Measurements from ENCODE around the gene GSN.

GSN gene

DNA sequence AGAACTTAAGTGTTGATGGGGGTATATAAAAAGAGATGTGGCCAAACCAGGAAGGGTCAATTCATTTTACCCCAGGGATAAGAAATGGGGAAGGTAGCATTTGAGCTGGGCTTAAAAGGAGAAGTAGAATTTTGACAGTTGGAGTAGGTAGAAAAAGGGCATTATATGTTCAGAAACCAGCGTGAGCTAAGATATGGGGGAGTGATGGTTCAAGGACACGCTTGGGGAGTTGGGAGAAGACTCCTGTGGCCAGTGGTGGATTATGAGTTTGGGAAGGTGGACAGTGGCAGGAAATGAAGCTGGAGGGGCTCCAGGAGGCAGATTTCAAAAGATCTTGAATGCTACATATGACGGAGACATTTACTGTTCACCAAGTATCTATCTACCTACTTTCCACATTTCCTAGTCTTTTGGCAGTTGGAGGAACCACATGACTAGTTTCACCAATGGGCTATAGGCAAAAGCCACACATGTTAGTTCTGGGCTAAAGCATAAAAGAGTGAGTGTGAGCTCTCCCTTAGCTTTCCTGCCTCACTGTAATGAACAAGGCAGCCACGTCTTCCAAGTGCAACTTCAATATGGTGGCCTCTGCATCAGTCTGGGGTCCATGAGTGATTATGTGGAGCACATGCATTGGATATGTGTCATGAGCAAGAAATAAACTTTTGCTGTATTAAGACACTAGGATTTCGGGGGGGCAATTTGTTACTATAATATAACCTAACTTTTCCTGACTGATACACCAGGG is 15.7 kb upstream of the GSN start:
- Histone ChIP-seq H3K27me3 (ENCODE audit: control insufficient read depth, insufficient read depth, low read length) (no peaks in the 10 kb centered on the region), H3K4me2 (ENCODE audit: low read length) (no peak overlapping the region), H3K9me3 (replicated peaks; ENCODE audit: low read length) (no peaks in the 10 kb centered on the region), H3K36me3 (ENCODE audit: insufficient read depth, low read length) (no peaks in the 10 kb centered on the region), H3K4me1 (ENCODE audit: control insufficient read depth, insufficient read depth, low read length) (peaks cover 7% of the 10 kb centered on the region), H3K9ac (ENCODE audit: low read depth, low read length) (no peak overlapping the region), H3K4me3 (ENCODE audit: low read length) (no peak overlapping the region)

- Histone ChIP-seq H3K9ac (ENCODE audit: low read depth, low read length) (no peak overlapping the region), H3K36me3 (ENCODE audit: insufficient read depth, low read length) (no peaks in the 10 kb centered on the region), H3K27me3 (ENCODE audit: control insufficient read depth, insufficient read depth, low read length) (no peaks in the 10 kb centered on the region), H3K4me1 (ENCODE audit: control insufficient read depth, insufficient read depth, low read length) (peaks cover 8% of the 10 kb centered on the region), H3K4me2 (ENCODE audit: low read length) (no peak overlapping the region), H3K9me3 (replicated peaks; ENCODE audit: low read length) (no peaks in the 10 kb centered on the region), H3K4me3 (ENCODE audit: low read length) (no peak overlapping the region)
Observed at GRCh38 chr9:121253162-121253561, 14.8 kb upstream of the GSN start.

- Histone ChIP-seq H3K4me1 (ENCODE audit: control insufficient read depth, insufficient read depth, low read length) (peaks cover 15% of the 10 kb centered on the region), H3K27me3 (ENCODE audit: control insufficient read depth, insufficient read depth, low read length) (no peaks in the 10 kb centered on the region), H3K4me2 (ENCODE audit: low read length) (no peak overlapping the region), H3K4me3 (ENCODE audit: low read length) (no peak overlapping the region), H3K9ac (ENCODE audit: low read depth, low read length) (no peak overlapping the region), H3K9me3 (replicated peaks; ENCODE audit: low read length) (no peaks in the 10 kb centered on the region), H3K36me3 (ENCODE audit: insufficient read depth, low read length) (no peaks in the 10 kb centered on the region)
Observed at GRCh38 chr9:121253821-121254501, 14.0 kb upstream of the GSN start.

DNA sequence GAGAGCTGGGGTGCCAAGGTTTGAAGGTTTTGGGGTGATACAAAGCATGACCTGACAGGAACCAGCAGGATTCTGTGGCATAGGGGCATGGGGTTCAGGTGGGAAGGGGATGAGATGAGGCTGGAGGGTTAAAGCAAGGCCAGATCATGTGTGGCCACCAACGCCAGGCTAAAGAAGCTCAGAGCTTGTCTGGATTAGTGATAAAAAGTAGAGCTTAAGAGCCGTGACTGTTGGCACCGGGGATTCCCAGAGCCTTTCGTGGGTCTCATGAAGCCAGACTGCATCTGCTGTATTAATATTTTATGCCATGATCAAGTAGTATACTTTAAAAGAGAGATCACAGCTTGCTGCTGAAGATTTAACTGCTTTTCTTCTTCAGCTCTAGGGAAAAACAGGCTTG is 8.5 kb upstream of the GSN start:
- H3K36me3 ChIP-seq (ENCODE audit: insufficient read depth, low read length), result no peaks in the 10 kb centered on the region
- H3K4me1 ChIP-seq (ENCODE audit: control insufficient read depth, insufficient read depth, low read length), result peaks cover 46% of the 10 kb centered on the region
- H3K9me3 ChIP-seq (replicated peaks; ENCODE audit: low read length), result no peaks in the 10 kb centered on the region
- no peak overlapping the region for H3K9ac ChIP-seq (ENCODE audit: low read depth, low read length)
- H3K4me3 ChIP-seq (ENCODE audit: low read length), result no peak overlapping the region
- H3K27me3 ChIP-seq (ENCODE audit: control insufficient read depth, insufficient read depth, low read length), result no peaks in the 10 kb centered on the region
- no peak overlapping the region for H3K4me2 ChIP-seq (ENCODE audit: low read length)

DNA sequence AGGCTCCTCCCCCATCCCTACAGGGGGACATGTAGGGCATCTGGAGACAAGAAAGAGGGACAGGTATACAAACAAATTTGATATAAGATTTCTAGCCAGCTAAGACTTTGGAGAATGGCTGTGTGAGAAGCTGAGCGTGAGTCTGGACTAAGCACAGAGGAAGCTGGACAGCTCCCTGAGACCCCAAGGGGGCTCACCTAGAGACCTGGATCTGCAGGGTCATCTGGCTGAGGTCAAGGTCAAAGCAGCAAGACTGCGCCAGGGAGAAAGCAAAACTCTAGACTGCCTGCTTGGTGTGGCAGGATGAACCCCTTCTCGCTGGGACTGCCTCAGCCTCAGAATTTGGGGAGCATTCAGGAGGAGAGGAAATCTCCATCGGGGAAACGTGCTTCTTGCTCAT is 8.0 kb upstream of the GSN start:
- Histone ChIP-seq H3K36me3 (ENCODE audit: insufficient read depth, low read length) (no peaks in the 10 kb centered on the region), H3K4me2 (ENCODE audit: low read length) (no peak overlapping the region), H3K4me1 (ENCODE audit: control insufficient read depth, insufficient read depth, low read length) (peaks cover 46% of the 10 kb centered on the region), H3K9me3 (replicated peaks; ENCODE audit: low read length) (no peaks in the 10 kb centered on the region), H3K9ac (ENCODE audit: low read depth, low read length) (no peak overlapping the region), H3K27me3 (ENCODE audit: control insufficient read depth, insufficient read depth, low read length) (no peaks in the 10 kb centered on the region), H3K4me3 (ENCODE audit: low read length) (no peak overlapping the region)

DNA sequence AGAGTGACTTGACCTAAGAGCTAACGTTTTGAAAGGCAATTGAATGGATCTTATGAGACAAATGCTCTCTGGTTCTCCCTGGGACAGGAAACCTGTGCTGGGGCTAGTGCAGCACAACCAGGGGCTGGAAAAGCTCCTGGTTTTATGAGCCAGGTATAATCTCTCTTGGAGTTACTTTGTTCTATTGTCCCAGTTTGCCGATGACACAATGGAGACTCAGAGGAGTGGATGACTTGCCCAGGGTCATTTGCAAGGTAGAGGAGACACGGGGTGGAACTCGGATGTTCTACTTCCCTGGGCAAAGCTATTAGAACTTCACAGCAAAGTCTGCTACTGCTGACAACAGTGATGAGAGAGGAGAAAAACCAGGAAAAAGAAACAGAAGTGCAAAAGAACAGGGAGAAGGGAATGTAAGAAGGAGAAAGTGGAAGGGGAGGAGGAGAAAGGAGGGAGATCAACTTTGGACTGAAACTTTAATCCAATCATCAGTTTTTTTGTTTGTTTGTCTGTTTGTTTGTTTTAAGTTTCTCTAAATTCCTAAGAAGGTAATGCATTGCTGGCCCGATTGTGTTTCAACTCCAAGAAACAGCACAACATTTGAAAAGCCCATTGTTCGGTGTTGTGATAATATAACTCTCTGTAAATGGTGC is 7.4 kb upstream of the GSN start:
- H3K27me3 ChIP-seq (ENCODE audit: control insufficient read depth, insufficient read depth, low read length), result no peaks in the 10 kb centered on the region
- no peaks in the 10 kb centered on the region for H3K36me3 ChIP-seq (ENCODE audit: insufficient read depth, low read length)
- no peaks in the 10 kb centered on the region for H3K9me3 ChIP-seq (replicated peaks; ENCODE audit: low read length)
- H3K4me2 ChIP-seq (ENCODE audit: low read length), result peak overlapping the region; percentile 55
- H3K4me1 ChIP-seq (ENCODE audit: control insufficient read depth, insufficient read depth, low read length), result peaks cover 46% of the 10 kb centered on the region
- no peak overlapping the region for H3K9ac ChIP-seq (ENCODE audit: low read depth, low read length)
- no peak overlapping the region for H3K4me3 ChIP-seq (ENCODE audit: low read length)

GRCh38 chr9:121261107-121261460 is 6.9 kb upstream of the GSN start:
- peak overlapping the region; percentile 35 for H3K9ac ChIP-seq (ENCODE audit: low read depth, low read length)
- peaks cover 46% of the 10 kb centered on the region for H3K4me1 ChIP-seq (ENCODE audit: control insufficient read depth, insufficient read depth, low read length)
- no peaks in the 10 kb centered on the region for H3K36me3 ChIP-seq (ENCODE audit: insufficient read depth, low read length)
- no peaks in the 10 kb centered on the region for H3K9me3 ChIP-seq (replicated peaks; ENCODE audit: low read length)
- no peaks in the 10 kb centered on the region for H3K27me3 ChIP-seq (ENCODE audit: control insufficient read depth, insufficient read depth, low read length)
- H3K4me2 ChIP-seq (ENCODE audit: low read length), result peak overlapping the region; percentile 55
- H3K4me3 ChIP-seq (ENCODE audit: low read length), result no peak overlapping the region

- Histone ChIP-seq H3K4me2 (ENCODE audit: low read length) (peak overlapping the region; percentile 55), H3K4me3 (ENCODE audit: low read length) (no peak overlapping the region), H3K9ac (ENCODE audit: low read depth, low read length) (peak overlapping the region; percentile 7), H3K9me3 (replicated peaks; ENCODE audit: low read length) (no peaks in the 10 kb centered on the region), H3K27me3 (ENCODE audit: control insufficient read depth, insufficient read depth, low read length) (no peaks in the 10 kb centered on the region), H3K36me3 (ENCODE audit: insufficient read depth, low read length) (no peaks in the 10 kb centered on the region), H3K4me1 (ENCODE audit: control insufficient read depth, insufficient read depth, low read length) (peaks cover 46% of the 10 kb centered on the region)
Observed at GRCh38 chr9:121261755-121262154, 6.2 kb upstream of the GSN start.

DNA sequence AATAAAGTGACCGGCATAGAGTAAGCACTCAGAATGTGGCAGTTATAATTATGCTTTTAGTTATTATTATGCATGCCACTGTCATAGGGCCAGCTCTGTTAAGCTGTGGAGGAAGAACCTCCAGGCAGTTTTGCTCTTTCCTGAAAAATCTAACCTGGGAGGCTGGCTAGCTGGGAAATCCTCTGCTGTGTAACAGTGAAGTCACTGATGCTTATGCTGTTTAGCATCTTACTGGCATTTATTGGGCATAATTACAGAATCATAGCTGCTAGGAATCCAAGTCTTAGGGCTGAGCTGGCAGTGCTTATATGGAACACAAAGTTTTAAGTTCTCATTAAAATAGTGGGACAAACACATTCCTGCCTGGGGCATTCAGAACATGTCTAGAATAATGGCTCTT is 5.5 kb upstream of the GSN start:
- Histone ChIP-seq H3K9ac (ENCODE audit: low read depth, low read length) (no peak overlapping the region), H3K36me3 (ENCODE audit: insufficient read depth, low read length) (no peaks in the 10 kb centered on the region), H3K4me3 (ENCODE audit: low read length) (no peak overlapping the region), H3K27me3 (ENCODE audit: control insufficient read depth, insufficient read depth, low read length) (no peaks in the 10 kb centered on the region), H3K4me1 (ENCODE audit: control insufficient read depth, insufficient read depth, low read length) (peaks cover 46% of the 10 kb centered on the region), H3K9me3 (replicated peaks; ENCODE audit: low read length) (no peaks in the 10 kb centered on the region), H3K4me2 (ENCODE audit: low read length) (no peak overlapping the region)

- no peak overlapping the region for H3K4me2 ChIP-seq (ENCODE audit: low read length)
- H3K9ac ChIP-seq (ENCODE audit: low read depth, low read length), result no peak overlapping the region
- H3K4me1 ChIP-seq (ENCODE audit: control insufficient read depth, insufficient read depth, low read length), result peaks cover 47% of the 10 kb centered on the region
- H3K4me3 ChIP-seq (ENCODE audit: low read length), result no peak overlapping the region
- no peaks in the 10 kb centered on the region for H3K27me3 ChIP-seq (ENCODE audit: control insufficient read depth, insufficient read depth, low read length)
- H3K9me3 ChIP-seq (replicated peaks; ENCODE audit: low read length), result no peaks in the 10 kb centered on the region
- no peaks in the 10 kb centered on the region for H3K36me3 ChIP-seq (ENCODE audit: insufficient read depth, low read length)
Observed at GRCh38 chr9:121262953-121263352, 5.0 kb upstream of the GSN start.

DNA sequence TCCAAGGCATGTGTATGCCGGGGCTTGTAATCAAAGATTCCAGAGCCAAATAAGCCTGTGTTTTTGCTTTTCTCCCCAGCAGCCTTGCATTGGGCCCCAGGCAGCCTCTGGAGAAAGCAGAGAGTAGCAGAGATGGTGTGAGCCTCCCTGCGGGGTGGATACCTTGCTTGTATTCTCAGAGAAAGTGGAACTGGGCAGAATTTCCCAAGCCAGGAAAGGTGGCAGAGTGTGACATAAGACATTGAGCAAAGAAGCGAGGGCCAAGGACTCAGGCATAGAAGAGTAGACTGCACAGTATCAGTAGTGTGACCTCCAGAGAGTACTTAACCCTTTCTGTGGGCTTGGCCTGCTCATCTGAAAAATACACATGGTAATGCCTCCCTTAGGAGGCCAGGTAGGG is 1.6 kb upstream of the GSN start:
- Histone ChIP-seq H3K27me3 (ENCODE audit: control insufficient read depth, insufficient read depth, low read length) (no peaks in the 10 kb centered on the region), H3K36me3 (ENCODE audit: insufficient read depth, low read length) (no peaks in the 10 kb centered on the region), H3K4me3 (ENCODE audit: low read length) (no peak overlapping the region), H3K4me1 (ENCODE audit: control insufficient read depth, insufficient read depth, low read length) (peaks cover 44% of the 10 kb centered on the region), H3K4me2 (ENCODE audit: low read length) (no peak overlapping the region), H3K9ac (ENCODE audit: low read depth, low read length) (no peak overlapping the region), H3K9me3 (replicated peaks; ENCODE audit: low read length) (no peaks in the 10 kb centered on the region)
